D341Med (cell line): ENCODE results near the gene ZIC2.

ENCODE experiments used
- DNase-seq: peaks from one replicate; pipeline ENCODE4 v3.0.0; 2012; ENCODE audit warnings: low spot score

Gene ZIC2

GRCh38 chr13:99986741-99987140 lies 5.2 kb downstream of the ZIC2 start:
- no peak for DNase-seq

- DNase-seq, result no peak
These were observed 5.8 kb downstream of the ZIC2 start for GRCh38 chr13:99987154-99988019.

DNA sequence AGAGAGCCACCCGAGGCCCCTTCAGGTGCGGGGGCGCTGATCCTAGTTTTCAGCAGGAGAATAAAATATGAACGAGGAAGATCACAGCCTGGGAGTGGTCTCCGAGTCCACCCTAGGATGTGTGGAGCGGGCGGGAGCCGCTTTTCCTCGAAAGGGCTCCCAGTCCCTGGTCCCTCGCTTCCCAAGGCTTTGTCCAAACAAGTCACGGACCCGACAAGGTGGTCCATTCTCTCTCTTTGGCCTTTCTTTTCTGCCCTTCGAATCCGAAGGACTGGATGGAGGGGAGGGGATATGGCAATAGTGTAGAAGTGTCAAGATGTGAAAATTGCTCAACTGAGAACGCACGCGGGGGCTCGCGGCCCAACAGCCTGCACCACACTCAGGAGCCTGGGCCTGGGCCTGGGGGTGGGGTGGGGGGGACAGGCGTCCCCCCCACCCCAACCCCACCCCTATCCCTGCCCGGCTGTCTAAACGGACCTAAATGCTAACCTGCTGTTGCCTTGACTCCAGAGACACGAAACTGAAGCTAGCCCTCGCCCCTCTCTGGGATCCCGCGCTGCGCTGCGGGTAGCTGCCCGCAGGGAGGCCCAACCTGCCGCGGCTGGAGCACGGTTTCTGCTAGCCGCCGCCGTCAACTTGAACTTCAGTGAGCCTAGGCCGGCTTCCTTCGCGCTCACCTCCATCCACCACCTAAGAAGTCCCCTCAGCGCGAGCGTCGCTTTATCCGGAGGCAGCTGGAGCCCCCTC lies 7.1 kb downstream of the ZIC2 start:
- no peak for DNase-seq

DNA sequence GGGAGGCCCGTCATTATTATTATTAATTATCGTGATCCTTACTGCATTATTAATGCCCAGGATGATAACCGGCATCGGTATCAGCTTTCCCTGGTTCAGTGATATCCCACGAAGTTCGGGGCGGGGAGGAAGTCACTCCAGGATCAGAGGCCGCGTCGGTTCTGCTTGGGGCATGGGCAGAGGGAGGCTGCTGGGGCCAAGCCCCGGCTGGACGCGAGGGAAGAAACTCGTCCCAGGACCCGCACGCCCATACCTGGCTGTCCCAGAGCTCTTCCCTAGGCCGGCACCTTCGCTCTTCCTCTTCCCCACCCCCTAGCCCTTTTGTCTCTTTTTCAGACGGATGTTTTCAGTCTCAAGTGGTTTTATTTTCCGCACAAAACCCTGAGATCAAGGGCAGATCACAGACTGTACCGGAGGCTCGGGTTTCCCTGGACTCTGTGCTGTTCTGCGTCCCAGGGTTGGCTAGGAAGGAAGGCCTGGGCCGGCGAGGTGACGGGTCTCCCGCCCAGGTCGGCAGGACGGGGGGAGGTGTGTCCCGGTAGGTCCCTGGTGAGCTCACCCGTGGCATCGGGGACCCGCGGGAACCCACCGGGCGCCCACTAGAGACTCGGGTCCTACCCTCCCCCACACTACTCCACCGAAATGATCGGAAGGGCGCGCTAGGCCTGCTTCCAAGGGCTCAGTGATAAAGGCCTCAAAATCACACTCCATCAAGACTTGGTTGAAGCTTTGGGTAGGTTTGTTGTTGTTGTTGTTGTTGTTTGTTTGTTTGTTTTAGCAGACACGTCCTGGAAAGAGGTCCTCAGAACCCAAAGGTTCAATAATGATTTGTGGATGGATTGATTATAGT lies 7.9 kb downstream of the ZIC2 start:
- no peak for DNase-seq

DNA sequence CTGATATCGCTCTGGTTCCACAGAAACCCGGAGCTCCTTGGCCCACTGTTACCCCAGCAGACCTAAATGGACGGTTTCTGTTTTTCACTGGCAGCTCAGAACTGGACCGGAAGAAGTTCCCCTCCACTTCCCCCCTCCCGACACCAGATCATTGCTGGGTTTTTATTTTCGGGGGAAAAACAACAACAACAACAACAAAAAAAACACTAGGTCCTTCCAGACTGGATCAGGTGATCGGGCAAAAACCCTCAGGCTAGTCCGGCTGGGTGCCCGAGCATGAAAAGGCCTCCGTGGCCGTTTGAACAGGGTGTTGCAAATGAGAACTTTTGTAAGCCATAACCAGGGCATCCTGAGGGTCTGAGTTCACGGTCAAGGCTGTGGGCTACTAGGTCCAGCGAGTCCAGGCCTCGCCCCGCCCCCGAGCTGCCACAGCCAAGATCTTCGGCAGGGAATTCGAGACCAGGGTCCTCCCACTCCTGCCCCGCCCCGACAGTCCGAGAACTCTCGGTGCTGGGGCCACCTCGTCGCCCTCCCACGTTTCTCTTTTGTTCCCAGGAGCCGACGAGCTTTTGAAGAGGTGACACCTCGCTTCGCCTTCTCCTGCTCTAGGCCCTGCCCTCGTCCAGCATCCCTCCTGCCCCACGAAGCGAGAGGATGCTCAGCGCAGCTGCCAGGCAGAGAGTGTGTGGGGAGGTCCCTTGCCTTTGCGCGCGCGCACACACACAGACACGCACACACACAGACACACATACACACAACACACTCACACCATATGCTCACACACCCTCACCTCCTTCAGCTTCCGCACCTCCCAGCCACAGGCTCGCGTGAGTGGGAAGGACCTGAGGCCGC lies 8.8 kb downstream of the ZIC2 start:
- DNase-seq, result no peak

DNA sequence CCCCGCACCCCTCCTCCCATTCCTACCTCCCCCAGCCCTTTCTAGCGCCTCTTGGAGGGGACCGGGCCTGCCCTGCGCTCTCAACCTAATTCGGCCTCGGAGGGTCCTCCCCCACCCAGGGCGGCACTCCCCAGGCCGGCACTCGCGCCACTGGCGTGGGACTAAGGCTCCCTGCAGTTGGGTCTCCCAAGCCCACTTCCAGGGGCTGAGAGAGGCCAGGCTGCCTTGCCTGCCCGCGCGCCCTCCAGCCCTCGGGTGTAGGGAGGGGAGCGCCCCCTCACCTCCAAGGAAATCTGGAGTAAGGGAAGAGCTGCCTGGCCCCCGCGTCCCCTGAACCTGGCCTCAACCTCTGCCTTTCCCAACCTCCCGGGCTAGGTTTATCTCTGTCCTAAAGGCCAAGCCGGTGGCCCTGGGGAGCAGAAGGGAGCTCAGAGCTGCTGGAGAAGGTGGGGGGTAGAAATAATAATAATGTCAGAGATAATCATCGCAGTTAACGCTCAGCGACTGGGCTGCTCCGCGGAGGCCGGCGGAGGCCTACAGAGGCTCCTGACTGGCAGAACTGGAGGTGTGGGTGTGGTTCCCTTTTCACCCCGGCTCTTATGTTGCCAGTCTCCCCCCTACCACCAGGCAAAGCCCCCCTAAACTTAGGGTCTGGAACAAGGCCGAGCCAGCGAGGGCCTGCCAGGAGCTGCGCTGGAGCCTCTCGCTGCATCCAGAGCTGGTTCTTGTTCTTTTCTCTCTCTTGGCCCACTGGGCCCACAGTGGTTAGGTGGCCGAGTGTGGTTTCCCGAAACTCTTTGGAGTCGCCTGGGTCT lies 9.6 kb downstream of the ZIC2 start:
- no peak for DNase-seq

DNA sequence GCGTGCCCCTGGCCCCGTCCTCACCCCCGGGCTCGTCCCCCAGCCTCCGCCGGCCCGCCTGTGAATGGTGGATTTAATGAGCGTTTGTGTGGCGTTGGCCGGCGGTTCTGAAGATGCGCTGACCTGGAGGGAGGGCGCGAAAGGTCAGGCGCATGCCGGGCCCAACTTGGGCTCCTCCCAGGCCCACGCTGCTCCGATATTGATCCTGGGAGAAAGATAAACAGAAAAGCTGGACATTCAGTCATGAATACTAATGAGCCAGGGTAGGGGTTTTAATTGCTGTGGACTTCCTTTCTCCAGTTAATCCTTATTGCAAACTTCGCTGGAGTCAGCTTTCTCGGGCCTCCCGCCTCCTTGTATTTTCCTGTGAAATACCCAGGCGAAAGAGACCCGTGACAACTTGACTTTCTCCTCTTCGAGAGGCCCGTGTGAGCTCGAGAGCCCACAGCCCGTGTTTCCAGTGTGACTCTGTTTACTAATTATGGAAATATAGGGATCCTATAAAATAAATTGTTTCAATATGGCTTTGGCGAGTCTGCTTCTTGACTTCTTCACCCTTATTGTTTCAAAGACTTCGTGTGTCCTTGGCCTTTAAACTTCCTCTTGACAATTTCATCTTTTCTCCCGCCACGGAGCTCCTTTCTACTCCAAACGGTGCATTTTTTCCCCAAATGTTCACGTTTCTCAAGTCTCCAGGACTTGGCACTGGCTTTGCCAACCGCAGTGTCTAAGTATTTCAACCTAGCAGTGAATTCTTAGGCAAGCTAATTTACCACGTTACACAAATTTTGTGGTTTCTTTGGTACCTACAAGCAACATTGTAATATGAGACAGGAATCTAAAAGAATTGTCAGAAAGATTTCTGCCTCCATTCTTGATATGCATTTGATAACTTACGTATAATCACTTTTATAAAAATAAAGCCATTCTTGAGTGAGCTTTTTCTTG lies 10.5 kb downstream of the ZIC2 start:
- DNase-seq, result no peak

DNA sequence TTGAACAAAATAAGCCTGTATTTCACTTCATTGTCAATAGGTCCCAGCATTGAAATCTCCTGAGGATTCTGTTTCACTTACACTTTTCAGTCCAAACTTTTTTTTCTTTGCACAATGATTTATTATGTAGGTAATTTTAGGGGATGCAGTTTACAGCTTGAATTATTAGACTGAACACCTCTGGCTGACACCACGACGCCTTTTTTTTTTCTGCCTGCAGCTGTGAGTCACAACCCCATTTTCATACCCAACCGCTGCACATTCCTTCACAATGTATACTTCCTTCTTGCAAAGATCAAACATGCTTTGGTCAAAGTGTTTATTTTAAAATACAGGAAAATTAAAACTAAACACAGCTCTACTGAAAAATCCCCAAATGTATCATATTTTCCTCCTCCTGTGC lies 11.4 kb downstream of the ZIC2 start:
- DNase-seq, result no peak

- no peak for DNase-seq
These were observed 12.4 kb downstream of the ZIC2 start for GRCh38 chr13:99993660-99994637.

GRCh38 chr13:99994638-99995020 lies 13.0 kb downstream of the ZIC2 start:
- no peak for DNase-seq

- DNase-seq, result no peak
These were observed 13.6 kb downstream of the ZIC2 start for GRCh38 chr13:99995104-99995588.

DNA sequence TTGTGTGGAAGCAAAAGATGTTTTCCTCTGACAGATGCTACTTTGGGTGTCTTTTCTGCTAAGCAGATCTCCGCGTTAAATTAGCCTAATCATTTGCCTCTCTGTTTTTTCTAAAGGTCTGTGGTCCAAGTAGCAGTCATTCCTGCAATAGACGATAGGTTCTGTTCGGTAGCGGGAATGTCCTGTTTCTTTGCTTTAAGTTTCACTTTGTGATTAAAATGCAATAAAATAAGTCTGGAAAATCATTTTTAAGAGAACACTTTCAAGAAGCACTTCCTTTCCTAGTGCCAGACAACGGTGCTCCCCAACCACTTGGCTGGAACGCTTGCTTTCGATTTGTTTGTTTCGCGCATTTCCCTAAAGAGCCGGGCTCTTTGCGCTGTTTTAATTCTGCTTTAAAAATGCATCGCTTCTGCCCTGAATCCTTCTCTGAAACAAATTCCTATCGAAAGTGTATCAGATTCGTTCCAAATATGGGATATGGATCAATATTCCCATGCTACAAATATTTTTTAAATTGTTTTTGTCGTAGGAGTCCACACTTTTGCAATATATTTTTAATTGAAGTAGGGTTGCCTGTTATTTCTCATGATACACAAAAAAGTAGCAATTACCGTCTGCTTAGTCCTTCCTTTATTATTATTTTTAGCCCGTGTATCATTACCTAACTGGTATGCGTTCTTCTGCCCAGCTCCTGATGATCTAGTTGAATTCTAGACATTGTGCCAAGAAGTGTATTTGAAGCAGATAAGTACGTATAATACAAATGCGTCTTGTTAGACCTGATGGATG lies 14.2 kb downstream of the ZIC2 start:
- no peak for DNase-seq

- DNase-seq, result no peak
These were observed 14.9 kb downstream of the ZIC2 start for GRCh38 chr13:99996381-99996973.

- DNase-seq, result no peak
These were observed 16.2 kb downstream of the ZIC2 start for GRCh38 chr13:99997702-99998214.

DNA sequence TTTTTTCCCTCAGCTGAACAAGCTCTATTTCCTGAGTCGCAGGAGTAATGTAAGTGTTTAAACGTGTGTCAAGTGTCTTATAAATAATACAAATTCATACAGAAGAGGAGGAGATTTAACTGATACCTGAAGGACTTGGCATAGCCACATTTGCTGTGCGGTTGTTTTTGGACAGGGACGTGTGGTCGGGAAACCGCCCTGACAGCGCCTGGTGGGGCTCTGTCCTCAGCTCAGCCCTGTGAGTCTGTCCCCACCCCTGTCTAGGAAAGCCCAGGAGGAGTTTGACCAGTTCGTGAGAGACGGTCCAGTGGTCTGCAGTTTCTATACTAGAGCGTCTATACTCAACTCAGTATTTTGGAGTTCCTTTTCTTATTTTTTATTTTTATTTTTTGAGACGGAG lies 16.7 kb downstream of the ZIC2 start:
- DNase-seq, result no peak

GRCh38 chr13:100014621-100015020 lies 33.0 kb downstream of the ZIC2 start:
- DNase-seq, result no peak
